Activated T-helper 1 cell treated with anti-CD3 and anti-CD28 coated beads, Interleukin-12 subunit alpha, Interleukin-12 subunit beta, Interleukin-2, Interleukin-4 antibody, amounts not matched to agents 30 ng/mL and 10 ng/mL and 1 ng/mL, durations not matched to agents 14 hours and 24 hours and 36 hours (primary cell): ENCODE measurements around the gene ZNF805. TPM values are rescaled to one million over a fixed set of nuclear protein-coding genes. Genes with fewer than 3 reads are reported as not detected.
"Not testable (repeated sequence)": the region's sequence is repeated elsewhere in the genome, so short reads cannot be mapped to it uniquely, and the experiment has no call there.

ENCODE experiments used
- DNase-seq: peaks from one replicate; pipeline ENCODE4 v3.0.0; 2021; ENCODE audit warnings: low spot score
- H3K27ac Mint-ChIP-seq: one replicate; pipeline ENCODE4 v1.8.0; 2021; ENCODE audit warnings: mild to moderate bottlenecking, mixed read lengths
- H3K27me3 Mint-ChIP-seq: one replicate; pipeline ENCODE4 v1.8.0; 2022; ENCODE audit warnings: mild to moderate bottlenecking, moderate library complexity, mixed read lengths; ENCODE audit not compliant: insufficient read depth
- H3K36me3 Mint-ChIP-seq: one replicate; pipeline ENCODE4 v1.8.0; 2021; ENCODE audit warnings: low read depth, mixed read lengths
- H3K4me1 Mint-ChIP-seq: one replicate; pipeline ENCODE4 v1.8.0; 2021; ENCODE audit warnings: low read depth, mixed read lengths
- H3K4me3 Mint-ChIP-seq: one replicate; pipeline ENCODE4 v1.8.0; 2021; ENCODE audit warnings: mild to moderate bottlenecking, moderate library complexity, mixed read lengths
- H3K9me3 Mint-ChIP-seq: one replicate; pipeline ENCODE4 v1.8.0; 2021; ENCODE audit warnings: mixed read lengths
- intact Hi-C: fragments of 100-400 bp; cut with micrococcal nuclease; formaldehyde crosslinking; loops from one replicate; pipeline ENCODE4 v1.15.1; 2024
- total RNA-seq: library from RNA; stranded (reverse); gene quantifications from 2 replicates; pipeline ENCODE4 v1.2.3, GENCODE V29; 2022

The ZNF805 gene
- total RNA-seq, 1 donor from 2014 or later, result 6.9 TPM

DNA sequence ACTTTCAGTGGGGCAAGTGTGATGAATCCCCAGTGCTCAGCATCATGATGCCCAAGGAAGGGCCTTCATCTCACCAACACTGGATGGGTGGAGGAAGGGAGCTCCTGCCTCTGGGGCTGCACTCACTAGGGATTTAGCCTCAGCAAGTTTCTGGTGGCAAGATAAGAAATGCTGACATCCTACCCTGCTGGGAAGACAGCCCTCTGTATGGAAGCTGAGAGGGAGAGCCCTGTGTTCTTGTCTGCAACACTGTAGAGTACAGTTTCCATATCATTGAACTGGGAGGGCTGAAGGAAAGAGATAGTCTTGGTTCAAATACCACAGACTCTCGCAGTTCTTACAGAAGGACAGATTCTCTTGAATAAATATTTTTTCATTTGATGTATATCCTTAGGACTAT, 32.6 kb downstream of the ZNF805 start:
- H3K4me3 Mint-ChIP-seq, result no peak overlapping the region
- H3K27ac Mint-ChIP-seq, result no peak overlapping the region
- no peak for DNase-seq
- no peaks in the 10 kb centered on the region for H3K27me3 Mint-ChIP-seq
- peaks cover 9% of the 10 kb centered on the region for H3K36me3 Mint-ChIP-seq
- peaks cover 24% of the 10 kb centered on the region for H3K9me3 Mint-ChIP-seq
- no peaks in the 10 kb centered on the region for H3K4me1 Mint-ChIP-seq
- intact Hi-C loops, result no loop called here

DNA sequence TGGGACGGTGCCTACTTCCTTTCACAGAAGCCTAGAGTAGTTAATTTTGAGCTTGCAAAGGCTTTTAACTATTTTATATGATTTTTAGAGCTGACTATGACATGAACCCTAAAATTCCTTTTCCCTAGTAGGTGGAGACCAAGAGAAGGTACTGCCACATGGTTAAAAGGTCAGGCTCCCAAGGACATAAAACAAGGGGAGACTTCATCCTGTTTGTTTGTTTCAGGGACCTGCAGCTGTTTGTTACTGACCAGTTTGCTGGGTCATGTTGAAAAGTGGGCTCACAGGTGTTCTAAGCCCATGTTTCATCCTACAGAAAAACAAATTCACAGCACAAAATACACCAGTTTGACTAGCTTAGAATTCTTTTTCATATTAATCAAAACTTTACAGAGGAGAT, 36.0 kb downstream of the ZNF805 start:
- peaks cover 2% of the 10 kb centered on the region for H3K27me3 Mint-ChIP-seq
- no peak overlapping the region for H3K4me3 Mint-ChIP-seq
- intact Hi-C loops, result no loop called here
- H3K27ac Mint-ChIP-seq, result no peak overlapping the region
- H3K4me1 Mint-ChIP-seq, result peaks cover 7% of the 10 kb centered on the region
- DNase-seq, result no peak
- H3K9me3 Mint-ChIP-seq, result peaks cover 22% of the 10 kb centered on the region
- peaks cover 16% of the 10 kb centered on the region for H3K36me3 Mint-ChIP-seq

DNA sequence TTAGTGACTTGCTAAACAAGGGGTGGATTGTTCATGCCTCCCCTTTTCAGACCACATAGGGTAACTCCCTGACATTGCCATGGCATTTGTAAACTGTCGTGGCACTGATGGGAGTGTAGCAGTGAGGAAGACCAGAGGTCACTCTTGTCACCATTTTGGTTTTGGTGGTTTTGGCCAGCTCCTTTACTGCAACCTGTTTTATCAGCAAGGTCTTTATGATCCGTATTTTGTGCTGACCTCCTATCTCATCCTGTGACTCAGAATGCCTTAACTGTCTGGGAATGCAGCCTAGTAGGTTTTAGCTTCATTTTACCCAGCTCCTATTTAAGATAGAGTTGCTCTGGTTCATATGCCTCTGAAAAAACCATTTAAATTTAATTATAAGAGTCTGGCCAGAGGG, 38.0 kb downstream of the ZNF805 start:
- Mint-ChIP-seq H3K36me3 (peaks cover 22% of the 10 kb centered on the region), H3K4me1 (peaks cover 23% of the 10 kb centered on the region), H3K9me3 (peaks cover 11% of the 10 kb centered on the region)
- intact Hi-C loops, H3K4me3 Mint-ChIP-seq, H3K27me3 Mint-ChIP-seq, H3K27ac Mint-ChIP-seq, DNase-seq: not testable (repeated sequence)

DNA sequence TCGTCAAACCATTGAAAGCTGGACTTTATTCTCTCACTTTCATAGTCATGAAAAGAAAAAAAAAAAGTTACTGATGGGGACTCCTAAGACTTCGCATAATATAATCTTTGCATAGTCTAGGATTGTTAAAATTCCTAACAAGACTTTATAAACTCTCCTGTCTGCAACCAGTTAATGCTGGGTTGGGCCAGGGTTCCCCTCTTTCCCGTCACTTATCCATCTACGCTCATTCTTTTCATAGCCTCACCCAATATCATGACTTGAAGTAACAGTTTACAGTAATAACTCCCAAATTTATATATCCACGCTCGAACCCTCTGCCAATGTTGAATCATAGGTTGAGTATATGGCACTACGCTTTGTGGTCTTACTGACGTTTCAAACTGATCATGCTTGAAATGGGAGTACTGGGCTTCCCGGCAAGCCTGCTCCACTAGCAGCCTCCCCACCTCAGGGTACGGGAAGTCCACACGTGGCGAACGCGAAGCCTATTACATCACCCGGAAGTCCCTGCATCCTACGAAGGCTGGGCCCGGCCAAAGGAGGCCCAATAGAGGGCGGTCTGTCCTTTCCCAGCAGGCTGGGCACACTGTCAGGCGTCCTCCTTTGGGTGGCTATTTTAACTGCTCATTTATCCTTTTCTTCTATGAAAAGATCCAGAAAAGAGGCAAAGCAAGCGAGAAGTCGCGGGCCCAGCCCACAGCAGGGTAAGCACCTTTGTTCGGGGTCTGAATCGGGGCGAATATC, 39.2 kb downstream of the ZNF805 start:
- Mint-ChIP-seq H3K36me3 (peaks cover 27% of the 10 kb centered on the region), H3K4me3 (no peak overlapping the region), H3K4me1 (peaks cover 23% of the 10 kb centered on the region)

DNA sequence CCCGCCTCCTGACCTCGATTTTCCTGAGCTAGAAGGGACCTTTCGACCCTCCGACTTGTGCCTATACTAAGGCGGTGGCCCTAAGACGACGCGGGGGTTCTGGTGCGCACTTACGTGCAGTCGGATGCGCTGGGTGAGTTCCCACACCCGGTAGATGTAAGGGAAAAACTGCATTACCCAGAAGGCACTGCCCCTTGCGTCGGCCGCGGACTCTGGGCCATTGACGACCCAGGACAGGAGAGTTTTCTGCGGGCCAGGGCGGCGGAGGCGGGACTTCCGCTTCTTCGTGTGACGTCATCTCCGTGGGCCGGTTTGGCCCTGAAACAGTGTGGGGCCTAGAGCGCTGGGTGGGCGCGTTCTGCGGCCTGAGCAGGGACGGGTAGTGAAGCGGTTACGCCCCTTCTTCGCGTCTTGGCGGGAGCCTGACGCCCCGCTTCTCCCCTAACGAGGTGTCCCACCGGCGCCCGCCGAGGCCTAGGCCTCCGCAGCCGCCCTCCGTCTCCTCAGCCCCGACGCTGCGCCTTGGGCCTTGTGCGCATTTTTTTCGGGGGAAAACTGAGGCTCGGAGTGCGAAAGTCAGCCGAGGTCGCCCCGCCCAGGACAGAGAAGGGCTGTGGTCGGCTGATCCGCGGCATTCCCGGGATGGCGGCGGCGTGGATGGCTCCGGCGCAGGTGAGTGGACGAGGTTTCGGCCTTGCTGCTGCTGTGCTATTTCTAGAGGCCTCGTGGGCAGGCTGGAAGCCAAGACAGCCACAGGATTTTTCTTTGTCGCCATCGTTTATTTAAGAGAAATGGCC, 39.9 kb downstream of the ZNF805 start, which contains the start of gene ZNF460:
Gene ZNF460, plus strand, starts transcription at position 321 of the 797 bp plus-strand sequence. Its CDS starts 322 bp downstream, at position 643.
- H3K27me3 Mint-ChIP-seq, result peaks cover 2% of the 10 kb centered on the region
- peaks cover 30% of the 10 kb centered on the region for H3K36me3 Mint-ChIP-seq
- intact Hi-C loops, result loop anchor here (1.0 to 10.0 kb wide), 9 partner anchors 40 to 1024 kb away; partner anchors contain the start of genes ERVK3-1, TRAPPC2B, ZNF17 and ZNF264
- peak; percentile 95 for DNase-seq
- no peak within 1 kb of the TSS for H3K27ac Mint-ChIP-seq
- H3K4me1 Mint-ChIP-seq, result peaks cover 29% of the 10 kb centered on the region
- H3K4me3 Mint-ChIP-seq, result no peak within 1 kb of the TSS
- H3K9me3 Mint-ChIP-seq, result peaks cover 10% of the 10 kb centered on the region

More for the DNA sequence above, 39.2 kb downstream of the ZNF805 start:
- Mint-ChIP-seq H3K9me3 (peaks cover 6% of the 10 kb centered on the region), H3K27me3 (peaks cover 2% of the 10 kb centered on the region), H3K27ac (no peak overlapping the region)
- peak; percentile 75 for DNase-seq
- intact Hi-C loops, result loop anchor here (1.0 to 10.0 kb wide), 10 partner anchors 39 to 1025 kb away; partner anchors contain the start of genes ERVK3-1, TRAPPC2B, ZNF17 and ZNF264

DNA sequence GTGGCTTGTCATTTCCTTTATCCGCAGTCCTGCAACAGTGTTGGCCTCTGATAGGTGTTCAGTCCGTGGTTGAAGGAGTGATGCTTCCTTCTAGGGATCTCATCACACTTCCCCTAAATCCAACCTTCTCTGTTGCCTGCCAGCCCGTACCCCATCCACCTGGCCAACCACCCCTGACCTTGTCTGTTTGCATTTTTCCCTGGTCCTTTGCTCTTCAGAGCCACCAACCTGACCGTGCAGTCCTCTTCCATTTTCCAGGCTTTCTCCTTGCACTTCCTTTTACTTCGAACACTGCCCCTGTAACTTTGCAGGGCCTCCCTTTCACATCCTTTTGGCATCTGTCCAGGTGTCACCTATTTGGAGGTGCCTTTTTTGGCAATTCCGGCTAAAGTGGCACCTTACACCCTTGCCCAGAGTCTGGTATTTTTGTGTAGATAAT, 40.5 kb downstream of the ZNF805 start:
- Mint-ChIP-seq H3K4me3 (no peak overlapping the region), H3K4me1 (peaks cover 32% of the 10 kb centered on the region), H3K27ac (no peak overlapping the region), H3K27me3 (peaks cover 2% of the 10 kb centered on the region), H3K36me3 (peaks cover 36% of the 10 kb centered on the region), H3K9me3 (peaks cover 14% of the 10 kb centered on the region)
- DNase-seq, result peak; percentile 5
- intact Hi-C loops, result loop anchor here (1.0 to 10.0 kb wide), 9 partner anchors 39 to 1024 kb away; partner anchors contain the start of genes ERVK3-1, TRAPPC2B, ZNF17 and ZNF264

DNA sequence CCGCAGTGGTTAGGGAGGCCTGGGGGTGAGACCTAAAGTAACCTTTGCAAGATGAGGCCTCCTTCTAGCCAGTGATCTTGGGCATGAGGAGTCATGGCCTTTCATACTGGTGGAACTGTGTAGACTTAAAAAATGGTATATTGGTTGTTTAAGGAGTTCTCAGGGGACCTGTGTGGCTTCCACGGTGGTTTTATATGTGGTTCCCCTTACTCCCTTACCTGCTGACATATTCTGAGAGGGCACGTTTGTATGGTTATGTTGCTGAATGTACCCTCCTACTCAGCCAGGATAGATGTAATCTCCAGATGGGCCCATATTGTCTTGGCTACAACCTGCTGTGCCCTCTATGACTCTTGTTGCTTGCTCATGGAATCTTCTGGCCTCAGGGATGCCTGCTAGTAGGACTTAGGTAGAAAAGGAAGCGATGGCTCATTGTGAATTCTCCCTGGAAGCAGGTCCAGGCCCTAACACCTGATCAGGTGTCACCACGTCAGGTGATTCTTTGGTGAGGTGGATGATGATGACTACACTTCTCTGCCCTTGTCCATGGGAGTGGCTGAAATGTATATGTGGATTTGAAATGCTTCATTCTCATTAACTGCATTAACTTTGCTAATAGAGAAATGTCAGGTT, 41.7 kb downstream of the ZNF805 start:
- Mint-ChIP-seq H3K27me3 (peaks cover 2% of the 10 kb centered on the region), H3K27ac (peak overlapping the region; percentile 78), H3K4me3 (peak overlapping the region; percentile 85), H3K4me1 (peaks cover 32% of the 10 kb centered on the region), H3K9me3 (peaks cover 18% of the 10 kb centered on the region), H3K36me3 (peaks cover 48% of the 10 kb centered on the region)
- intact Hi-C loops, result loop anchor here (10.0 kb wide), 1 partner anchor 1023 kb away; the partner anchor contains the start of gene ERVK3-1
- DNase-seq, result no peak

DNA sequence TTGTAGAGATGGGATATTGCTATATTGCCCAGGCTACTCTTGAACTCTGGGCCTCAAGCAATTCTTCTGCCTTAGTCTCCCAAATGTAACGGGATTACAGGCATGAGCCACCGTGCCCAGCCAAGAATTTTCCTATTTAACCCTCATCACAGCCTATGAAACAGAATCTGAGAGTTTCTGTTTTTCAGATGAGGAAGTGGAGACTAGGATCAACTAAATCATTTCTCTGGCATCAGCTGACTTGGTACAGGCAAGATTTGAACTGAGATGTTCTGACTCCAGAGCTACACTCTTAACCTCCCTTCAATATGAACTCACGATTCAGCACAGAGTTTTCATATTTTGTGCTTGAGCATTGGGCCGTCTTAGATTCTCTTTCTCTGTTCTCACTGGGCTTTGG, 47.9 kb downstream of the ZNF805 start:
- intact Hi-C loops, result loop anchor here (10.0 kb wide), 1 partner anchor 1016 kb away; the partner anchor contains the start of gene ERVK3-1
- no peak overlapping the region for H3K27ac Mint-ChIP-seq
- no peaks in the 10 kb centered on the region for H3K27me3 Mint-ChIP-seq
- peaks cover 56% of the 10 kb centered on the region for H3K9me3 Mint-ChIP-seq
- peaks cover 9% of the 10 kb centered on the region for H3K4me1 Mint-ChIP-seq
- no peak for DNase-seq
- no peak overlapping the region for H3K4me3 Mint-ChIP-seq
- H3K36me3 Mint-ChIP-seq, result peaks cover 85% of the 10 kb centered on the region

DNA sequence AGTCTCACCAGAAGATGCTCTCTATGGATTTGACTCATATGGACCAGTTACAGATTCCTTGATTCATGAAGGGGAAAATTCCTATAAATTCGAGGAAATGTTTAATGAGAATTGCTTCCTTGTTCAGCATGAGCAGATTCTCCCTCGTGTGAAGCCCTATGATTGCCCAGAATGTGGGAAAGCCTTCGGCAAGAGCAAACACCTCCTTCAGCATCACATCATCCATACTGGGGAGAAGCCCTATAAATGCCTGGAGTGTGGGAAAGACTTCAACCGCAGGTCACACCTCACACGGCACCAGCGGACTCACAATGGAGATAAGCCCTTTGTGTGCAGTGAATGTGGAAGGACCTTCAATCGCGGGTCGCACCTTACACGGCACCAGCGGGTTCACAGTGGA, 50.5 kb downstream of the ZNF805 start:
- peaks cover 72% of the 10 kb centered on the region for H3K9me3 Mint-ChIP-seq
- no peak for DNase-seq

DNA sequence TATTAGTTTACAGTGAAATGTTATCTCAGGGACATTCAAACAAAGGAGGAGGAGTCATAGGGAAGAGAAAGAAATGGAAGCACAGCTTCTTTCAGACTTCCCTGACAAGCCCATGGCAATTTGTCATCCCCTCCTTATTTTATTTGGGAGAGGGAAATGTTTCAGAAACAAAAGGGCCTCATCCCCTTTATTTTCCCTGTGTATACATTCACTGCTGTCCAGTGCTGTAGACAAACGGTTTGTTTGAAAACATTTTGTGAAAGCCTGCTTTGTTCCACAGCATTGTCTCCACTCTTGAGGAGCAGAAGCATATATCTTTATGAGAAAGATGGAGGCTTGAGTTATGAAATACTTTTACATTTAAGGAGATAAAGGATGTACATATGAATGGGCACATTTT, 52.1 kb downstream of the ZNF805 start:
- H3K4me3 Mint-ChIP-seq, result no peak overlapping the region
- DNase-seq, result no peak
- H3K27me3 Mint-ChIP-seq, result no peaks in the 10 kb centered on the region
- peaks cover 79% of the 10 kb centered on the region for H3K9me3 Mint-ChIP-seq
- H3K4me1 Mint-ChIP-seq, result no peaks in the 10 kb centered on the region
- peaks cover 88% of the 10 kb centered on the region for H3K36me3 Mint-ChIP-seq
- H3K27ac Mint-ChIP-seq, result no peak overlapping the region
- intact Hi-C loops, result no loop called here

More for the DNA sequence above, 50.5 kb downstream of the ZNF805 start:
- Mint-ChIP-seq H3K27me3 (no peaks in the 10 kb centered on the region), H3K4me1 (no peaks in the 10 kb centered on the region), H3K27ac (no peak overlapping the region), H3K36me3 (peaks cover 89% of the 10 kb centered on the region), H3K4me3 (no peak overlapping the region)
- intact Hi-C loops, result no loop called here

DNA sequence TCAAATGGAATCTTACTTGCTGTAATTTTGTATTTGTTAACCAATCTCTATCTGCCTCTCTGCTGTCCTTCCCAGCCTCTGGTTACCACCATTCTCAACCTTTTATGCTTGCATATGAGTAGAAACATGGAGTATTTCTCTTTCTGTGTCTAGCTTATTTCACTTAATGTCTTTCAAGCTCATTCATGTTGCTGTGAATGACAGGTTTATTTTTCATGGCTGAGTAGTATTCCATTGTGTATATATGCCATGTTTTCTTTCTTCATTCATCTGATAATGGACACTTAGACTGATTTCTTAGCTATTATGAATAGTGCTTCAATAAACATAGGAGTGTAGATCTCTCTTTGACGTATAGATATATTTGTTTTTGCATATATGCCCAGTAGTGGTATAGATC, 53.3 kb downstream of the ZNF805 start:
- H3K27ac Mint-ChIP-seq, result no peak overlapping the region
- no peaks in the 10 kb centered on the region for H3K27me3 Mint-ChIP-seq
- H3K36me3 Mint-ChIP-seq, result peaks cover 88% of the 10 kb centered on the region
- H3K4me3 Mint-ChIP-seq, result no peak overlapping the region
- no peaks in the 10 kb centered on the region for H3K4me1 Mint-ChIP-seq
- intact Hi-C loops, result no loop called here
- peaks cover 82% of the 10 kb centered on the region for H3K9me3 Mint-ChIP-seq
- no peak for DNase-seq

DNA sequence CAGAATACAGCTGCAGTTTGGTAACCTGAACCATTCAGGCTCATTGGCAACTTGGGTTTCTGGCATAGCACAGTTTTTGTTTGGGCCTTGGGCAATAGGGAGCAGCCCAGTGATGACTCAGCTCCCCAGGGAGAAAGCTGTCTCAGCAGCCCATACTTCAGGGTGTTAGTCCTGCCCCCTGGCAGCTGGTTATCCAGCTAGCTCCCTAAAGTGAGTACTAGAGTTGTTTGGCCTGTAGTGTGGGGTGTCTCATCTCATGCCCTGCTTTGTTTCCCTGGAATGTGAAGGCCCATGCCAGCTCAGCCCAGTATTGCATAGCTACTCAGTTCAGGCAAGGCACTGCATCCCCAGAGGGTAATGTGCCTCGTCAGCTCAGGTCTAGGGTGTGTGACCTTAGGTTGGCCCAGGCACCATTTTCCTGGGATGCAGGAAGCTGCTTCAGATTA, 61.6 kb downstream of the ZNF805 start:
- H3K36me3 Mint-ChIP-seq, result peaks cover 74% of the 10 kb centered on the region
- DNase-seq, result no peak
- no peaks in the 10 kb centered on the region for H3K27me3 Mint-ChIP-seq
- H3K9me3 Mint-ChIP-seq, result peaks cover 47% of the 10 kb centered on the region
- H3K4me1 Mint-ChIP-seq, result no peaks in the 10 kb centered on the region
- no peak overlapping the region for H3K4me3 Mint-ChIP-seq
- intact Hi-C loops, result no loop called here
- H3K27ac Mint-ChIP-seq, result no peak overlapping the region
